ENCODE data around the gene GPR83.

- no peak for TF ChIP-seq POLR2AphosphoS5 (IDR thresholded peaks at IDR 0.05; ENCODE audit: low read depth, low read length)
- TF ChIP-seq POLR2A (IDR thresholded peaks at IDR 0.05; ENCODE audit: low read depth, low read length): no peak
Observed at GRCh38 chr11:94424011-94424410, 22.8 kb upstream of the GPR83 start.
